Measurements from ENCODE around the gene LOC128125822.

LOC128125822 gene

GRCh38 chr6:63549076-63549475 is 23.2 kb upstream of the LOC128125822 start:
- H3K9me3 ChIP-seq (ENCODE audit: low read depth, low read length, poor library complexity, severe bottlenecking): no peaks in the 10 kb centered on the region
- POLR2A ChIA-PET (ENCODE audit: low non-redundant PET): no interaction called here
- peaks cover 3% of the 10 kb centered on the region for H3K4me1 ChIP-seq (ENCODE audit: insufficient read depth, low read length, poor library complexity, severe bottlenecking)
- no peak for TF ChIP-seq EZH2 (IDR thresholded peaks at IDR 0.05; ENCODE audit: borderline replicate concordance, low read depth, low read length, poor library complexity, severe bottlenecking)
- TF ChIP-seq, protein P1, sequence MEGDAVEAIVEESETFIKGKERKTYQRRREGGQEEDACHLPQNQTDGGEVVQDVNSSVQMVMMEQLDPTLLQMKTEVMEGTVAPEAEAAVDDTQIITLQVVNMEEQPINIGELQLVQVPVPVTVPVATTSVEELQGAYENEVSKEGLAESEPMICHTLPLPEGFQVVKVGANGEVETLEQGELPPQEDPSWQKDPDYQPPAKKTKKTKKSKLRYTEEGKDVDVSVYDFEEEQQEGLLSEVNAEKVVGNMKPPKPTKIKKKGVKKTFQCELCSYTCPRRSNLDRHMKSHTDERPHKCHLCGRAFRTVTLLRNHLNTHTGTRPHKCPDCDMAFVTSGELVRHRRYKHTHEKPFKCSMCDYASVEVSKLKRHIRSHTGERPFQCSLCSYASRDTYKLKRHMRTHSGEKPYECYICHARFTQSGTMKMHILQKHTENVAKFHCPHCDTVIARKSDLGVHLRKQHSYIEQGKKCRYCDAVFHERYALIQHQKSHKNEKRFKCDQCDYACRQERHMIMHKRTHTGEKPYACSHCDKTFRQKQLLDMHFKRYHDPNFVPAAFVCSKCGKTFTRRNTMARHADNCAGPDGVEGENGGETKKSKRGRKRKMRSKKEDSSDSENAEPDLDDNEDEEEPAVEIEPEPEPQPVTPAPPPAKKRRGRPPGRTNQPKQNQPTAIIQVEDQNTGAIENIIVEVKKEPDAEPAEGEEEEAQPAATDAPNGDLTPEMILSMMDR (conservative IDR thresholded peaks at IDR 0.05; ENCODE audit: low read depth, low read length): no peak
- intact Hi-C loops (cut with micrococcal nuclease; ENCODE audit: unreplicated experiment): no loop called here
- H3K27ac ChIP-seq (ENCODE audit: low read depth, low read length, poor library complexity, severe bottlenecking): no peak overlapping the region
- DNase-seq (ENCODE audit: low spot score): no peak
- H3K36me3 ChIP-seq (ENCODE audit: insufficient read depth, low read length, poor library complexity, severe bottlenecking): no peaks in the 10 kb centered on the region
- CTCF ChIA-PET: no interaction called here
- BruUV-seq (replicated peaks): no TSS peak
- H3K27me3 ChIP-seq (replicated peaks; ENCODE audit: insufficient read depth, low read depth, low read length, poor library complexity): no peaks in the 10 kb centered on the region
- H3K4me3 ChIP-seq (ENCODE audit: low read depth, low read length, poor library complexity, severe bottlenecking): no peak overlapping the region

- Histone ChIP-seq H3K27ac (ENCODE audit: low read depth, low read length, poor library complexity, severe bottlenecking) (no peak overlapping the region), H3K9me3 (ENCODE audit: low read depth, low read length, poor library complexity, severe bottlenecking) (no peaks in the 10 kb centered on the region), H3K4me1 (ENCODE audit: insufficient read depth, low read length, poor library complexity, severe bottlenecking) (no peaks in the 10 kb centered on the region), H3K4me3 (ENCODE audit: low read depth, low read length, poor library complexity, severe bottlenecking) (no peak overlapping the region), H3K27me3 (replicated peaks; ENCODE audit: insufficient read depth, low read depth, low read length, poor library complexity) (no peaks in the 10 kb centered on the region), H3K36me3 (ENCODE audit: insufficient read depth, low read length, poor library complexity, severe bottlenecking) (no peaks in the 10 kb centered on the region)
- DNase-seq (ENCODE audit: low spot score): no peak
- CTCF ChIA-PET: no interaction called here
- intact Hi-C loops (cut with micrococcal nuclease; ENCODE audit: unreplicated experiment): no loop called here
- BruUV-seq (replicated peaks): no TSS peak
- POLR2A ChIA-PET (ENCODE audit: low non-redundant PET): no interaction called here
- no peak for TF ChIP-seq EZH2 (IDR thresholded peaks at IDR 0.05; ENCODE audit: borderline replicate concordance, low read depth, low read length, poor library complexity, severe bottlenecking)
- TF ChIP-seq, protein P1 (conservative IDR thresholded peaks at IDR 0.05; ENCODE audit: low read depth, low read length): no peak
These were observed 19.1 kb upstream of the LOC128125822 start for GRCh38 chr6:63553208-63553607.

DNA sequence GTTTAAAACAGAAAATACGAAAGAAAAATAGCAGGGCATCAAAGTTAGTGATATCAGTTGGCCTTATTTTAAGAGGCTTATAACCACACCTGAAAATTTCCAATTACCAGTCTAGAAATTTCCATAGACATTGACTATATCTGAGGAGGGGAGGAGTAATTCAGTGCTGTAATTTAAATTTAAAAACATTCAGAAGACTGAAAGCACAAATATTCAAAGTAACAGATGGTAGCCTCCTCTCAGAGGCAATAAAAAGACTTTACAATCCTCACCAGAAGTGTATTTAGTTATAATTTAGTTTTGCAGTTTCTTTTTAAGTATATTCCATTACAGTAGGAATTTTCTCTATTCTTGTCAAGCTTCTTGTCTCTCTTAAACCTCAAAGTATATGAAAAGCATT is 18.4 kb upstream of the LOC128125822 start:
- no peak for DNase-seq (ENCODE audit: low spot score)
- no peak overlapping the region for H3K4me3 ChIP-seq (ENCODE audit: low read depth, low read length, poor library complexity, severe bottlenecking)
- no peaks in the 10 kb centered on the region for H3K27me3 ChIP-seq (replicated peaks; ENCODE audit: insufficient read depth, low read depth, low read length, poor library complexity)
- no peaks in the 10 kb centered on the region for H3K4me1 ChIP-seq (ENCODE audit: insufficient read depth, low read length, poor library complexity, severe bottlenecking)
- no peaks in the 10 kb centered on the region for H3K36me3 ChIP-seq (ENCODE audit: insufficient read depth, low read length, poor library complexity, severe bottlenecking)
- no peak for TF ChIP-seq EZH2 (IDR thresholded peaks at IDR 0.05; ENCODE audit: borderline replicate concordance, low read depth, low read length, poor library complexity, severe bottlenecking)
- TF ChIP-seq, protein P1 (conservative IDR thresholded peaks at IDR 0.05; ENCODE audit: low read depth, low read length): no peak
- intact Hi-C loops (cut with micrococcal nuclease; ENCODE audit: unreplicated experiment): no loop called here
- no TSS peak for BruUV-seq (replicated peaks)
- POLR2A ChIA-PET (ENCODE audit: low non-redundant PET): no interaction called here
- CTCF ChIA-PET: no interaction called here
- H3K9me3 ChIP-seq (ENCODE audit: low read depth, low read length, poor library complexity, severe bottlenecking): no peaks in the 10 kb centered on the region
- H3K27ac ChIP-seq (ENCODE audit: low read depth, low read length, poor library complexity, severe bottlenecking): no peak overlapping the region

Measured in A673 (cell line).